Measurements from ENCODE around the gene MT1X. TPM values are rescaled to one million over a fixed set of nuclear protein-coding genes. Genes with fewer than 3 reads are reported as not detected.
A peak's percentile ranks its signal among the peaks of the same experiment; 100 is the strongest.

The MT1X gene
- total RNA-seq, 1 experiment from 2014 or later: 18.9 TPM

DNA sequence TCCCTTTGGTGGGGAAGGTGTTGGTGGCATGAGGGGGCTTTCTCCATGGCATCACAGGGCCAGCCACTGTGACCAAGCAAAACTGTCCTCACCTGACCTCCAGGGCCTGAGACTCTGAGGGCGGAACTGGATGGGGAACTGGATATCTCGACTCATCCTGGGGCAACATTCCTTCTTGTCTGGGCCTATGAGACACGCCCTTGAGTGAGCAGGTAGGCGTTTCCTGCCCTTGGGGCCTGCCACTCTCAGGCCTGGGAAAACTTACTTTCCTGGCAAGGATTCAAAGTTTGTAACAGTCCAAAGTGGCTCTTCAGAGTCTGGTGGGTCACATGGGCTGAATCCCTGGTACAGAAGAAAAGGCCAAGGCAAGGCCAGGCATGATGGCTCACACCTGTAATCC, 9.6 kb downstream of the MT1X start:
- BruUV-seq (replicated peaks): no TSS peak

GRCh38 chr16:56695246-56695645, 13.0 kb downstream of the MT1X start:
- Histone ChIP-seq H4K20me1 (ENCODE audit: insufficient read depth) (no peaks in the 10 kb centered on the region), H3K27ac (no peak overlapping the region), H3F3A (ENCODE audit: insufficient read depth, low read depth) (peaks cover 5% of the 10 kb centered on the region), H3K9me3 (ENCODE audit: insufficient read depth, low read depth) (no peaks in the 10 kb centered on the region), H3K4me1 (replicated peaks; ENCODE audit: insufficient read depth) (peaks cover 29% of the 10 kb centered on the region), H3K36me3 (ENCODE audit: low read depth) (no peaks in the 10 kb centered on the region), H3K79me2 (ENCODE audit: low read depth) (no peaks in the 10 kb centered on the region), H3K27me3 (ENCODE audit: insufficient read depth, low read depth) (no peaks in the 10 kb centered on the region), H3K4me2 (no peak overlapping the region), H3K9me2 (ENCODE audit: insufficient read depth) (no peaks in the 10 kb centered on the region), H2AFZ (no peak overlapping the region), H3K4me3 (no peak overlapping the region)
- DNase-seq: no peak
- TF ChIP-seq, protein P1, sequence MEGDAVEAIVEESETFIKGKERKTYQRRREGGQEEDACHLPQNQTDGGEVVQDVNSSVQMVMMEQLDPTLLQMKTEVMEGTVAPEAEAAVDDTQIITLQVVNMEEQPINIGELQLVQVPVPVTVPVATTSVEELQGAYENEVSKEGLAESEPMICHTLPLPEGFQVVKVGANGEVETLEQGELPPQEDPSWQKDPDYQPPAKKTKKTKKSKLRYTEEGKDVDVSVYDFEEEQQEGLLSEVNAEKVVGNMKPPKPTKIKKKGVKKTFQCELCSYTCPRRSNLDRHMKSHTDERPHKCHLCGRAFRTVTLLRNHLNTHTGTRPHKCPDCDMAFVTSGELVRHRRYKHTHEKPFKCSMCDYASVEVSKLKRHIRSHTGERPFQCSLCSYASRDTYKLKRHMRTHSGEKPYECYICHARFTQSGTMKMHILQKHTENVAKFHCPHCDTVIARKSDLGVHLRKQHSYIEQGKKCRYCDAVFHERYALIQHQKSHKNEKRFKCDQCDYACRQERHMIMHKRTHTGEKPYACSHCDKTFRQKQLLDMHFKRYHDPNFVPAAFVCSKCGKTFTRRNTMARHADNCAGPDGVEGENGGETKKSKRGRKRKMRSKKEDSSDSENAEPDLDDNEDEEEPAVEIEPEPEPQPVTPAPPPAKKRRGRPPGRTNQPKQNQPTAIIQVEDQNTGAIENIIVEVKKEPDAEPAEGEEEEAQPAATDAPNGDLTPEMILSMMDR (conservative IDR thresholded peaks at IDR 0.05): no peak
- TF ChIP-seq EZH2 (IDR thresholded peaks at IDR 0.05; ENCODE audit: low read depth): no peak
- POLR2A ChIA-PET (ENCODE audit: unreplicated experiment): no interaction called here
- CTCF ChIA-PET: no interaction called here
- intact Hi-C loops (cut with micrococcal nuclease; ENCODE audit: unreplicated experiment): no loop called here
- BruUV-seq (replicated peaks): no TSS peak

More for the DNA sequence above, 9.6 kb downstream of the MT1X start:
- Histone ChIP-seq H3K79me2 (ENCODE audit: low read depth) (no peaks in the 10 kb centered on the region), H3K4me1 (replicated peaks; ENCODE audit: insufficient read depth) (peaks cover 48% of the 10 kb centered on the region), H3K36me3 (ENCODE audit: low read depth) (no peaks in the 10 kb centered on the region), H2AFZ (no peak overlapping the region), H4K20me1 (ENCODE audit: insufficient read depth) (no peaks in the 10 kb centered on the region), H3K4me2 (peak overlapping the region; percentile 25), H3K9me3 (ENCODE audit: insufficient read depth, low read depth) (no peaks in the 10 kb centered on the region), H3F3A (ENCODE audit: insufficient read depth, low read depth) (peaks cover 22% of the 10 kb centered on the region), H3K27me3 (ENCODE audit: insufficient read depth, low read depth) (no peaks in the 10 kb centered on the region), H3K9me2 (ENCODE audit: insufficient read depth) (no peaks in the 10 kb centered on the region), H3K4me3 (no peak overlapping the region), H3K27ac (peak overlapping the region; percentile 54)
- peak; percentile 92 to 96 for DNase-seq
- POLR2A ChIA-PET (ENCODE audit: unreplicated experiment): no interaction called here
- intact Hi-C loops (cut with micrococcal nuclease; ENCODE audit: unreplicated experiment): loop anchor here (2.0 kb wide), 1 partner anchor 85 kb away; no protein-coding TSS in a partner anchor
- TF ChIP-seq EZH2 (IDR thresholded peaks at IDR 0.05; ENCODE audit: low read depth): no peak
- TF ChIP-seq, protein P1 (conservative IDR thresholded peaks at IDR 0.05): no peak
- CTCF ChIA-PET: no interaction called here

DNA sequence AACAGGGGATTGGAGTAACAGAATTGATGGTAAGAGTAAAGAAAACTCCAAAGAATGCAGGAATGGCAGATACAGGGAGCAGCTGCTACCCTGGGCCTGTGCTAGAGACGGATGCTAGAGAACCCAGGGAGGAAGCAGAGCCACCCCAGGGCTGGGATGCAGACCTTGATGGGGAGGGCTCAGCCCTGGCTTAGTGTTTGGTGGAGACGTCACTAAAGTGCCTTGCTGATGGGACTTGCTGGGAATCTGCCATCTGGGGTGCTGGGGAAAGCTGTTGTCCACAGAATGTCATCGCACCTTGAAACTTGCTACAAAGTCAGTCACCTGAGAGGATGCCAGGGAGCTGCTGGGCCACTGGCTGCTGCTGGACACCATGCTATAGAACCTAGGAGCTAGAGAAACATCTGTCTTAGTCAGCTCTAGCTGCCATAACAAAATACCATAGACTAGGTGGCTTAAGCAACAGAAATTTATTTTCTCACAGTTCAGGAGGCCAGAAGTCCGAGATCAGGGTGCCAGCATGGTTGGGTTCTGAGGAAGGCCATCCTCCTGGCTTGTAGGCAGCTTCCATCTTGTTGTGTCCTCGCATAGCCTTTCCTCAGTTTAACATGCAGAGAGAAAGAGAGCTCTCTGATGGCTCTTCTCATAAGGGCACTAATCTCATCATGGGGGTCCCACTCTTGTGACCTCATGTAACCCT, 15.3 kb downstream of the MT1X start:
- H3K79me2 ChIP-seq (ENCODE audit: low read depth): no peaks in the 10 kb centered on the region
- no peak for DNase-seq
- no peaks in the 10 kb centered on the region for H3K36me3 ChIP-seq (ENCODE audit: low read depth)
- no peaks in the 10 kb centered on the region for H3K9me2 ChIP-seq (ENCODE audit: insufficient read depth)
- POLR2A ChIA-PET (ENCODE audit: unreplicated experiment): interaction anchor here (0.5 to 0.6 kb wide), 2 partner anchors 89 to 227 kb away, joined by 4 to 11 read pairs; partner anchors contain the start of gene MT2A
- H4K20me1 ChIP-seq (ENCODE audit: insufficient read depth): no peaks in the 10 kb centered on the region
- BruUV-seq (replicated peaks): no TSS peak
- peaks cover 21% of the 10 kb centered on the region for H3K4me1 ChIP-seq (replicated peaks; ENCODE audit: insufficient read depth)
- no peak overlapping the region for H2AFZ ChIP-seq
- peaks cover 8% of the 10 kb centered on the region; the same call in 1 of the 2 replicates for H3F3A ChIP-seq (ENCODE audit: insufficient read depth, low read depth)
- TF ChIP-seq EZH2 (IDR thresholded peaks at IDR 0.05; ENCODE audit: low read depth): no peak
- TF ChIP-seq, protein P1 (conservative IDR thresholded peaks at IDR 0.05): no peak
- no peak overlapping the region for H3K4me3 ChIP-seq
- CTCF ChIA-PET: no interaction called here
- no peaks in the 10 kb centered on the region for H3K9me3 ChIP-seq (ENCODE audit: insufficient read depth, low read depth)
- H3K4me2 ChIP-seq: no peak overlapping the region
- intact Hi-C loops (cut with micrococcal nuclease; ENCODE audit: unreplicated experiment): no loop called here
- no peak overlapping the region for H3K27ac ChIP-seq
- H3K27me3 ChIP-seq (ENCODE audit: insufficient read depth, low read depth): no peaks in the 10 kb centered on the region
